Sciatic nerve (tissue), 2 donors: ENCODE data around the gene PLIN3. TPM values are rescaled to one million over a fixed set of nuclear protein-coding genes. Genes with fewer than 3 reads are reported as not detected.
"Not testable (repeated sequence)": the region's sequence is repeated elsewhere in the genome, so short reads cannot be mapped to it uniquely, and the experiment has no call there.

Source experiments
- ATAC-seq: fragments of 200-7000 bp; cut with Tn5 transposase; one replicate; pipeline ENCODE4 v1.9.1; 2020; ENCODE audit warnings: mild to moderate bottlenecking, moderate library complexity
- DNase-seq: peaks from one replicate; pipeline ENCODE4 v3.0.0-alpha.2; 2020; ENCODE audit warnings: low spot score
- intact Hi-C: fragments of 100-400 bp; cut with DNase I; formaldehyde crosslinking; loops from one replicate; pipeline ENCODE4 v1.14.2; 2022
- total RNA-seq: library from RNA; stranded (reverse); fragmentation: NEBNext Ultra II Directional; extraction: Animal tissue kit (Norgen Biotek cat#: 25700); gene quantifications from one replicate; pipeline ENCODE4 v1.2.1, GENCODE V29; 2021
- donor health status: DM: no; HTN: no; CAD: no.
- donor health status: DM: no; HTN: no; CAD: no.

Gene PLIN3
- total RNA-seq, 1 donor from 2014 or later: 32.1 TPM

DNA sequence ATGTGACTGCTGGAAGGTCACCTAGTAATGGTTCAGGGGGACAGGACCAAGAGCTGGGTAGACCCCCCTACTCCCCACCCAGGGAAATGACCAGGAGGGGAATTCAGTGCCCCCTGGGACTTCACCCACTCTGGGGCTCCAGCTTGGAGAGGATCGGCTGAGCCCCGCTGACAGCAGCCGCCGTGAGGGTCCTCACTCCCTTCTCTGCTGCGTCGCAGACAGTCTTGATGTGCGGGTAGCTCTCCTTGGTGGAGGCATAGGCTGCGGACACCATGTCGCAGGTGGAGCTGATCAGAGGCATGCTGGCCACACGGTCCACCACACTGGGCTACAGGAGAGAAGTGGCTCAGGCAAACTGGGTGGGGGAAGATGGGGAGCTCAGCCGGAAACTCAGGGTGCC lies 7.8 kb downstream of the PLIN3 start:
- no peak for ATAC-seq
- no peak for DNase-seq
- intact Hi-C loops: no loop called here

DNA sequence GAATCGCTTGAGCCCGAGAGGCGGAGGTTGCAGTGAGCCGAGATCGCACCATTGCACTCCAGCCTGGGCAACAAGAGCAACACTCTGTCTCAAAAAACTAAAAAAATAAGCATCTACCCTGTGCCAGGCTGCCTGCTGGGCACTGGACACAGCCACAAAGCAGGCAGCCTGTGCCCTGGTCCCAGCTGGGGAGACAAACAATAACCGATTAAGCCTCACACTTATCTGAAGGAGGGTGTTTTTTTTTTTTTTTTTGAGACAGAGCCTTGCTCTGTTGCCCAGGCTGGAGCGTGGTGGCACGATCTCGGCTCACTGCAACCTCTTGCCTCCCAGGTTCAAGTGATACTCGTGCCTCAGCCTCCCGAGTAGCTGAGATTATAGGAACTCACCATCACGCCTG lies 11.0 kb downstream of the PLIN3 start:
- intact Hi-C loops, ATAC-seq: not testable (repeated sequence)

DNA sequence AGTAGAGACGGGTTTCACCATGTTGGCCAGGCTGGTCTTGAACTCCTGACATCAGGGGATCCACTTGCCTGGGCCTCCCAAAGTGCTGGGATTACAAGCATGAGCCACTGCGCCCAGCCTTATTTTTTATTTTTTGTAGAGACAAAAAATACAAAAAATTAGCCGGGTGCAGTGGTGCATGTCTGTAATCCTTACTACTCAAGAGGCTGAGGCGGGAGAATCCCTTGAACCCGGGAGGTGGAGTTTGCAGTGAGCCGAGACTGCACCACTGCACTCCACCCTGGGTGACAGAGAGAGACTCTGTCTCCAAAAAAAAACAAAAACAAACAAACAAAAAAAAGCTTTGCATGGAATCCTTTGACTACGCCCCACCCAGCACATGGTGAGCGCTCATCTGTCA lies 14.0 kb downstream of the PLIN3 start:
- ATAC-seq, intact Hi-C loops: not testable (repeated sequence)

More for the DNA sequence above, 11.0 kb downstream of the PLIN3 start:
- DNase-seq: not testable (repeated sequence)

DNA sequence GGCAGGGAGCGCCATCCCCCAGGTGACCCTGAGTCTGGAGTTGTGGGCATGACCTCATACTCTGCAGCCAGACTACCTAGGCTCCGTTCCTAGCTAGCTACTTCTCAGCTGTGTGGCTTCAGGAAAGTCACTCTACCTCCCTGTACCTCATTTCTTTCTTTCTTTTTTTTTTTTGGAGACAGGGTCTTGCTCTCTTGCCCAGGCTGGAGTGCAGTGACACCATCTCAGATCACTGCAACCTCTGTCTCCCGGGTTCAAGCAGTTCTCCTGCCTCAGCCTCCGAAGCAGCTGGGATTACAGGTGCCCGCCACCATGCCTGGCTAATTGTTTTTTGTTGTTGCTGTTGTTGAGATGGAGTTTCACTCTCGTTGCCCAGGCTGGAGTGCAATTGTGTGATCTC lies 15.0 kb downstream of the PLIN3 start:
- intact Hi-C loops: no loop called here
- DNase-seq: no peak
- ATAC-seq: peak; percentile 21

More for the DNA sequence above, 14.0 kb downstream of the PLIN3 start:
- not testable (repeated sequence) for DNase-seq

DNA sequence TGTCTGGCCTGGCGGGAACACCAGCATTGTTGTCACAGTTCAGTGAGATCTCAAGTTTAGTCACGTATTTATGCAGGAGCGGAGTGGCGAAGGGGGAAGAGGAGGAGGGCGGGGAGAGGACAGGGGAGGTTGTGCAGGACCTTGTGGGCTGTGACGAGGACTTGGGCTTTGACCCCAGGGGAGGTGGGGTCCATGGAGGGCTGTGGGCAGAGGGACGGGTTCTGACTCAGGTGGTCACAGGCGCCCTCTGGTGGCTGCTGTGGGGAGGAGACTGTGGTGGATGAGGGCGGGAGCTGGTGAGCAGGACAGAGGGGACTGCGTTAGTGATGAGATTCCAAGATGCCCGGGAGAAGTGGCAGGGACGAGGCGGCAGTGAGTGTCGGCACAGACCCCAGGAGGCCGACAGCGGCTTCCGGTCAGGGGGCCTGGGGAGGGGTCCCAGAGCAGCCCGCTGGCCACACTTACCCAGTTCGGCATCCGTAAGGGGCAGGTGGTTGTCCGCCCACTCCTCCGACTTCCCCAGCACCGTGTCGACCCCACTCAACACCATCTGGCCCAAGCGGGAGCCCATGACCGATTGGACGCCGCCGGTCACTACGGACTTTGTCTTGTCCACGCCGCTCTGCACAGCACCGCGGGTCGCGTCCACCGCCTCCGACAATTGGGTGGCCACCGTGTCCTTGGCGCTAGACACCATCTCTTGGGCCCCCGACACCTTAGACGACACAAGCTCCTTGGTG lies 15.7 kb downstream of the PLIN3 start:
- DNase-seq: peak; percentile 84
- peak; percentile 86 for ATAC-seq
- intact Hi-C loops: loop anchor here (1.0 kb wide), 1 partner anchor 42 kb away; no protein-coding TSS in a partner anchor

DNA sequence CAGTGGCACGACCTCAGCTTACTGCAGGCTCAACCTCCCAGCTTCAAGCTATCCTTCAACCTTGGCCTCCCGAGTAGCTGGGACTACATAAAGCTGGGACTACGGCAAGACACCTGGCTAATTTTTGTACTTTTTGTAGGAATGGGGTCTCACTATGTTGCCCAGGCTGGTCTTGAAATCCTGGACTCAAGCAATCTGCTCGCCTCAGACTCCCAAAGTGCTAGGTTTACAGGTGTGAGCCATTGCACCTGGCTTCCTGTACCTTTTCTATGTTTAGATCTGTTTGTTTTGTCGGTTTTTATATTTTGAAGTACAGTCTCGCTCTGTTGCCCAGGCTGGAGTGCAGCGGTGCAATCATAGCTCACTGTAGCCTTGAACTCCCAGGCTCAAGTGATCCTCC lies 18.4 kb downstream of the PLIN3 start:
- intact Hi-C loops: no loop called here
- DNase-seq: no peak
- no peak for ATAC-seq

DNA sequence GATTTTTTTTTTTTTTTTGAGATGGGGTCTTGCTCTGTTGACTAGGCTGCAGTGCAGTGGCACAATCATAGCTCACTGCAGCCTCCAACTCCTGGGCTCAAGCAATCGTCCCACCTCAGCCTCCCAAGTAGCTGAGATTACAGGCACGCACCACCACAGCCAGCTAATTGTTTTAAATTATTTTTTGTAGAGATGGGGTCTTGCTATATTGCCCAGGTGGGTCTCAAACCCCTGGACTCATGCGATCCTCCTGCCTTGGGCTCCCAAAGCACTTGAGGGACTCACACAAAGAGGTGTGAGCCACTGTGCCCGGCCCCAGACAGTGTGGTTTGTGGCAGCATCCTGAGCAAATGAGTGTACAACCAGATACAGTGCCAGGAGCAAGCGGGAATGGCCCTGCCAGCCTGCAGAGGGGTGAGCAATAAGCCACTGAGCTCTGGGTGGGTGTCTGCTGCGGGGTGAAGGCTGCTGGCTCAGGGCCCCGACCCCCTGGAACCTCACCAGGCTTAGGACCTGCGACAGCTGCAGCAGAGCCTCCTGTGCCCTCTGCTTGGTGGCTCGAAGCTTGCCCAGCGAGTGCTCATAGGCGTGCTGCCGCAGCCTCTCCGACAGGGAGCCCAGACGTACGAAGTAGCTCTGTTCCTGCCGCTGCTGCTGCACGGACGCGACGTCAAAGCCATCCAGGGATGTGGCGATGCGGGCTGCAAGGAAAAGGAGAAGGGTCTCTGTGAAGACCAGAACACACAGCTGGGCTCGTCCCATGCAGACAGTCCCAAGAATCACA lies 20.1 kb downstream of the PLIN3 start:
- ATAC-seq (no peak), DNase-seq (no peak)
- intact Hi-C loops: no loop called here

DNA sequence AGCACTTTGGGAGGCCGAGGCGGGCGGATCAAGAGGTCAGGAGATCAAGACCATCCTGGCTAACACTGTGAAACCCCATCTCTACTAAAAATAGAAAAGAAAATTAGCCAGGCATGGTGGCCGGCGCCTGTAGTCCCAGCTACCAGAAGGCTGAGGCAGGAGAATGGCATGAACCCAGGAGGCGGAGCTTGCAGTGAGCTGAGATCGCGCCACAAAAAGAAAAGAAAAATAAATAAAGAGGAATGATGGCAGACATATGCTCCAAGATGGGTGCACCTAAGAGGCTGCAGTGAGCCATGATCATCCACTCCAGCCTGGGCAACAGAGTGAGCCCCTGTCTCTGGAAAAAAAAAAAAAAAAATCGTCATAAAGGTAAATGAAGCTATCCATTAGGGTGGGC lies 21.5 kb downstream of the PLIN3 start:
- ATAC-seq, DNase-seq, intact Hi-C loops: not testable (repeated sequence)

DNA sequence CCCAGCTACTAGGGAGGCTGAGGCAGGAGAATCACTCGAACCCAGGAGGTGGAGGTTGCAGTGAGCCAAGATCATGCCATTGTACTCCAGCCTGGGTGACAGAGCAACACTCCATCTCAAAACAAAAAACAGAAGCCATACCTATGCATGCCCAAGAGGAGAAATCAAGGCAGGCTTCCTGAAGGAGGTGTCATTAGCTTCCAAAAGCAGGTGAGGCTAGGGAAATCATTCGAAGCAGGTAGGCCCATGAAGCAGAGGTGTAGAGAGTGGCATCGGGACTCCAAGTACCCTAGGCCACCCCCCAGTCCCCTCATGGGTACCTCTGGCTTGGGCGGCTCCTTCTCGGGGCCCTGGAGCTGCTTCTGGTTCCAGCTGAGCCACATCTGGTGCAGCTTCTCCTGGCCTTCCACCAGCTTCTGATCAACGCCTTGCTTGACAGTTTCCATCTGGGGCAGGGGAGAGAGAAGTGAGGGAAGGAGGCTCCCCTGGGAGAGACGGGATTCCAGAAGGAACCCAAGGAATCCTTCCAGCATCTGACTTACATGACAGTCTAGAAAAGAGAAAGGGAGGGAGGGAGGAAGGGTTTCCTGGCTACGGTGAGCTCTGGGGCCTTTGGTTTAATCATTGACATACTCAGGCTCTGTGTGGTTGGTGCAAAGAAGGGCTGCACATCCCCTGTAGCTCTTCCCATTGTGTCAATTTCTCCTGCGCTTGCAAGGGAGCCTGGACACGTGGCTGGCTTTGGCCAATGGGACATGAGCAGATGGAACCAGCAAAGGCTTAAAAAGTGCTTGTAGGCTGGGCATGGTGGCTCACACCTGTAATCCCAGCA lies 22.9 kb downstream of the PLIN3 start:
- intact Hi-C loops: no loop called here
- ATAC-seq (no peak), DNase-seq (no peak)

DNA sequence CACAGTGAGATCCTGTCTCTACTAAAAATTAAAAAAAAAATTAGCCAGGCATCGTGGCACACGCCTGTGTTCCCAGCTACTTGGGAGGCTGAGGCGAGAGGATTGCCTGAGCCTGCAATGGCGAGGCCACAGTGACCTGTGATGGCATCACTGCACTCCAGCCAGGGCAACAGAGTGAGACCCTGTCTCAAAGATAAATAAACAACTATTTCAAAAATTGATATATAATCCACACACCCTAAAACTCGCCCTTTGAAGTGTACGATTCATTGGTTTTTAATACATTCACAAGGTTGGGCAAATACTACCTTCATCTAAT lies 23.9 kb downstream of the PLIN3 start:
- intact Hi-C loops: no loop called here
- DNase-seq: no peak
- no peak for ATAC-seq

DNA sequence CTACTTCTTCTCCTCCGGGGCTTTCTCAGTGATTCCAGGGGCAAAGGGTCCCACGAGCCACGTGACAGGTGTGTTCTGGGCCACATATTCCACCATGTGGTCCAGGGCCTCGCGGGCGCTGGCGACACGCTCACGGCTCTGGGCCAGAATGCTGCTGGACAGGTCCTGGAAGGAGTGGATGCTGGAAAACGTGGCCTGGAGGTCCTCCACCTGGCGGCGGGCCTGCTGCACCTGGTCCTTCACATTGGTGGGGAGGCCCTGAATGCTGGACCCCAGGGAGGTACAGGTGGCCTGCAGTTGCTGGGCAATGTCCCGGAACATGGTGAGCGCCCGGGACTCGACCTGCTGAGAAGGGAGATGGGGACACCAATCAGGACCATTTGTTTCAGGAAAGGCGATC lies 28.3 kb downstream of the PLIN3 start:
- ATAC-seq: no peak
- DNase-seq: no peak
- intact Hi-C loops: no loop called here

DNA sequence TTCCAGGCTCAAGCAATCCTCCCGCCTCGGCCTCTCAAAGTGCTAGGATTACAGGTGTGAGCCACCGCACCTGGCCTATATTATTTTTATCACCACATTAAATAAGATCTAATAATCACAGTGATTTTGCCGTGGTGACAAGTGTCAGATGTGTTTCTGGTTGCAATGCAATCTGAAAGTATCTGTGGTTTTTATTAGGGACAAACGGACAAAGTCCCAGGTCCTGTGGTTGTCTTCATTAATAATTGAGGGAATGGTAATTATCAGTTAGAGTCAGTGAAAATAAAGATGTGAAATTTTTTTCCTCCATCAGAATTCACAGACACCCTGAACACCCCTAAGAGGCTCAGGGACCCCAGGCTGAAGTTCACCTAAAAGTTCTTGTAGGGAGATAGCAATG lies 34.7 kb downstream of the PLIN3 start:
- ATAC-seq (no peak), DNase-seq (no peak)
- intact Hi-C loops: no loop called here

DNA sequence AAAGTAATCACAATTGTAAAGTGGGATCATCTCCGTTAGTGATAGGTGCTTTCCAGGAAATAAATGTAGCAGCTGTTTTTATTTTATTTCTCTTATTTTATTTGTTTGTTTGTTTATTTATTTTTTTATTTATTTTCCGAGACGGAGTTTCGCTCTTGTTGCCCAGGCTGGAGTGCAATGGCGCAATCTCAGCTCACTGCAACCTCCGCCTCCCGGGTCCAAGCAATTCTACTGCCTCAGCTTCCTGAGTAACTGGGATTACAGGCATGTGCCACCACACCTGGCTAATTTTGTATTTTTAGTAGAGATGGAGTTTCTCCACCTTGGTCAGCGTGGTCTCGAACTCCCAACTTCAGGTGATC lies 35.5 kb downstream of the PLIN3 start:
- intact Hi-C loops, DNase-seq: not testable (repeated sequence)
- ATAC-seq: peak; percentile 25

DNA sequence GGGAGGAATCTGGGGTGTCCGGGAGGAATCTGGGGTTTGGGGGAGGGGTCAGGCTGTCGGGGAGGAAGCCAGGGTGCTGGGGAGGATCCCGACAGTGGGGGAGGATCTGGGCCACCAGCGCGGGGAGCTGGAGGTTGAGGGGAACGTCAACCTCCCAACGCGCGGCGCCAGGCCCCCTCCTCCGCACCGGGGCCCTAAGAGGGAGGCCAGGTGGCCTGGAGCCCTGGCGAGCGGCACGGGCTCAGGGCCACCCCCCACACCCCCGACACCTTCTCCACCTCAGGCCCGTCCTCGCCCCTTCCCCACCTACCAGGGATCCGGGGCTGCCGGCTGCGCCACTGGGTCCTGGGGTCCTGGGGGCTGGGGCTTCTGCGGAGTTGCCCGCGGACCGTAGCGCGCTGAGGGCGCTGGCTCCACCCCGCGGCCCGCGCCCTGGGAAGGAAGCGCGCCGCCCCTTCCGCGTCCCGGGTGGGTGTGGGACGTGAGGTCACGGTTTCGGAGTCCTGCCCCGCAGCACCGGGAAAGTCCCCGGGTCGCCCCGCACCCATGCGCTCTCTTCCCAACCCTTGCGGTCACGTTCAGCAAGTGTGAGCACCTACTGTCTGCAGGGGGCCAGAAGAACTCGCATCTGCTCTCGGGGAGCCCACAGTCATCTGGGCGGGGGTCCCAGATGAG lies 36.0 kb downstream of the PLIN3 start, which contains the start of gene TICAM1:
TICAM1 (minus strand) TSS at position 409 of the 675 bp plus-strand sequence. CDS start 13,335 bp downstream, outside the sequence.
- DNase-seq: peak; percentile 85

DNA sequence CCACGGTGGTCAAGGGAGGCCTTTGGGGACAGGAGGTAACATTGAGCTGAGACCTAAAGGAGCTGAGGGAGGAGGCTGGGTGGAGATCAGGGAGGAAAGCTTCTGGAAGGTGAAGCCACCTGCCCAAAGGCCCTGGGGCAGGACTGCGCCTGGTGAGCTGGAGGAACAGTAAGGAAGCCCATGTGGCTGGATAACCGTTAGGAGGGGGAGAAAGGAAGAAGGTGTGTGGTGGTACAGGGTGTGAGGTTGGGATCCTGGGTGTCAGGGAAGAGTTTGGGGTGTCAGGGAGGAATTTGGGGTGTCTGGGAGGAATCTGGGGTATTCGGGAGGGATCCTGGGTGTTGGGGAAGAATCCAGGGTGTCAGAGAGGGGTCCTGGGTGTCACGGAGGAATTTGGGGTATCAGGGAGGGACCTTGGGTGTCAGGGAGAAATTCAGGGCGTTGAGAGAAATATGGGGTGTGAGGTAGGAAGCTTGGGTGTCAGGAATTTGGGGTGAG lies 36.6 kb downstream of the PLIN3 start:
- intact Hi-C loops: no loop called here
- ATAC-seq (peak; percentile 29), DNase-seq (no peak)

More for the DNA sequence above, 36.0 kb downstream of the PLIN3 start, which contains the start of gene TICAM1:
- peak; percentile 97 for ATAC-seq
- intact Hi-C loops: no loop called here

DNA sequence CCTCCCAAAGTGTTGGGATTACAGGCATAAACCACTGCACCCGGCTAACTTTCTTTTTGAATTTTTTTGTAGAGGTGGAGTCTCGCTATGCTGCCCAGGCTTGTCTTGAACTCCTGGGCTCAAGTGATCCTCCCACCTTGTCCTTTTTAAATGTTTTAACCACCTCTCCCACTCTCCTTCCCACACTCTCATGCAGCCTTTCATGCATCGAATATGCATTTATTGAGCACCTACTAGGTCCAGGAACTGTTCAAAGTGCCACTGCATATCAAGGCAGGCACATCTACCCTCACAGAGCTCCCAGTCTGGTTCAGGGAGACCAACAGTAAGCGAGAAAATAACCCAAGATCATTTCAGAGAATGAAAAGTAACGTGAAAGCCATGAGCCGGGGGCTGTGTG lies 37.1 kb downstream of the PLIN3 start:
- intact Hi-C loops: no loop called here
- ATAC-seq (no peak), DNase-seq (no peak)

DNA sequence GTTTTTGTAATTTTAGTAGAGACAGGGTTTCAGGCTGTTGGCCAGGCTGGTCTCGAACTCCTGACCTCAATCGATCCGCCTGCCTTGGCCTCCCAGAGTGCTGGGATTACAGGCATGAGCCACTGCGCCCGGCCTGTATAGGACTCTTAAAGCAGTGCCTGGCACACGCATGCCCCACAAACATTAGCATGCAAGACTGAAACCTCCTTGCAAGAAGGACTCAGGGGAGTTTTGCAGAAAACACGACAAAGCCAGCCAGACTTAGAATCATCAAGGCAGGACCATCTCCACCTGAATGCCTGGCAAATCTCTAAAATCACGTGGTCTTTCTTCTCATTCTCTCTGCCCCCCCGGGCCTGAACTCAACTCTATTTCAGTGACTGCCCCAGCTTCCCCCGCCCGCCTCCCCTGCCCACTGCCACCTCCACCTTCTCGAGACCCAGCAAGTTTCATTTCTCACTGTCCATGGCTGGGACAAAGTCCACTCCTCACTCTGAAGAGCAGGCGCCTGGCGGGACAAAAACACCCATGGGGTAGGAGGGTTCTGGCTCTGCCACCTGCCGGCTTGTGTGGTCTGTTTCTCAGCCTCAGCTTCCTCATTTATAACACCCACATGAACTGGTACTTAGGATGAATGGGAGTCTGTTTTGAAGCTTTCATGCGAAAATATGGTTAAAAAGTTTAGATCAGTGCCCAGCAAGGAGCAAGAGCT lies 38.3 kb downstream of the PLIN3 start:
- ATAC-seq: peak; percentile 12
- intact Hi-C loops: no loop called here
- DNase-seq: no peak

DNA sequence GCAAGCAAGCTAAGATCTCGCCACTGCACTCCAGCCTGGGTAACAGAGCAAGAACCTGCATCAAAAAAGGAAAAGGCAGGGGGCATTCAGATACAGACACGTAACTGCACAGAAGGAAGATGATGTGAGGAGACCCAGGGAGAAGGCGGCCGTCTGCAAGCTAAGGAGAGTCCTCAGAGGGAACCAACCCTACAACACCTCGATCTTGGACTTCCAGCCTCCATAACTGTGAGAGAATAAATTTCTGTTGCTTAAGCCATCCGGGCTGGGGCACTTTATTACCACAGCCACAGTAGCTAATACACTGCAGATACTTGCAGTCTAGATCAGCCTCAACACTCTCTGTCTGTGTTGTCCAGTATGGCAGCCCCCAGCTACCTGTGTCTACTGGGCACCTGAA lies 43.9 kb downstream of the PLIN3 start:
- ATAC-seq (no peak), DNase-seq (no peak)
- intact Hi-C loops: no loop called here
